K562 (cell line): Measurements from ENCODE around the gene FOXA3. TPM values are rescaled to one million over a fixed set of nuclear protein-coding genes. Genes with fewer than 3 reads are reported as not detected.
A peak's percentile ranks its signal among the peaks of the same experiment; 100 is the strongest.

Experiments
- CHD4 ChIP-seq: fragments of 200-600 bp; sonication (generic); IDR thresholded peaks from 3 replicates; pipeline ENCODE4 v1.6.1; 2012; ENCODE audit warnings: low read depth, mild to moderate bottlenecking, mixed read lengths, low read length, inconsistent platforms; ENCODE audit not compliant: insufficient read depth, insufficient replicate concordance, poor library complexity, severe bottlenecking
- E4F1 ChIP-seq: fragments of 250-450 bp; sonication (Bioruptor Pico); IDR thresholded peaks from 2 replicates; pipeline ENCODE4 v1.5.0; 2021; ENCODE audit warnings: mild to moderate bottlenecking, borderline replicate concordance
- ELF4 ChIP-seq: fragments of 450-650 bp; formaldehyde crosslinking; IDR thresholded peaks from 2 replicates; pipeline ENCODE4 v1.4.0; 2022; ENCODE audit warnings: missing genetic modification characterization
- ETS2 ChIP-seq: IDR thresholded peaks from 2 replicates; pipeline ENCODE4 v1.6.1; 2016; ENCODE audit warnings: borderline replicate concordance, missing genetic modification characterization, mild to moderate bottlenecking, moderate library complexity, missing compliant biosample characterization; ENCODE audit not compliant: poor library complexity, severe bottlenecking
- GTF3C2 ChIP-seq: IDR thresholded peaks from 3 replicates; pipeline ENCODE4 v1.6.1; 2011; ENCODE audit warnings: borderline replicate concordance, mild to moderate bottlenecking, moderate library complexity; ENCODE audit not compliant: insufficient read length; ENCODE audit errors: extremely low read depth
- HNRNPH1 ChIP-seq: fragments of 200-400 bp; formaldehyde crosslinking; optimal IDR thresholded peaks from 2 replicates; pipeline ENCODE3; 2017; ENCODE audit warnings: low read depth, mild to moderate bottlenecking, low read length, moderate library complexity
- MTF1 ChIP-seq: fragments of 250-450 bp; sonication (Bioruptor Pico); IDR thresholded peaks from 2 replicates; pipeline ENCODE4 v1.9.0; 2021; ENCODE audit warnings: moderate library complexity, mild to moderate bottlenecking, inconsistent platforms, borderline replicate concordance
- NCOA4 ChIP-seq: fragments of 450-650 bp; IDR thresholded peaks from 2 replicates; pipeline ENCODE4 v1.6.1; 2018; ENCODE audit warnings: mild to moderate bottlenecking; ENCODE audit not compliant: partially characterized antibody
- PCBP1 ChIP-seq: fragments of 200-400 bp; formaldehyde crosslinking; IDR thresholded peaks from 2 replicates; pipeline ENCODE4 v1.6.1; 2018; ENCODE audit warnings: mild to moderate bottlenecking, low read depth, low read length; ENCODE audit not compliant: poor library complexity, severe bottlenecking
- PML ChIP-seq: IDR thresholded peaks from 2 replicates; pipeline ENCODE4 v1.6.1; 2012; ENCODE audit warnings: low read length, inconsistent platforms
- SIRT6 ChIP-seq: IDR thresholded peaks from one replicate; pipeline ENCODE4 v1.6.1; 2012; ENCODE audit warnings: low read depth, mild to moderate bottlenecking, control low read depth, inconsistent platforms, low read length, moderate library complexity
- SMAD3 ChIP-seq: fragments of 450-650 bp; formaldehyde crosslinking; conservative IDR thresholded peaks from 2 replicates; pipeline ENCODE4 v1.4.0; 2020; ENCODE audit warnings: mild to moderate bottlenecking
- TBL1XR1 ChIP-seq, 2 experiments: IDR thresholded peaks; 2 replicates each; pipeline ENCODE4 v1.6.1; 2012; ENCODE audit warnings: improper control_type of control experiment in 2 of 2, low read length in 2 of 2, mild to moderate bottlenecking in 1 of 2
- TBP ChIP-seq: optimal IDR thresholded peaks from 2 replicates; pipeline ENCODE3; 2011; ENCODE audit warnings: low read depth, low read length, improper control_type of control experiment
- XRCC3 ChIP-seq: fragments of 450-650 bp; IDR thresholded peaks from 2 replicates; pipeline ENCODE4 v1.6.1; 2017; ENCODE audit warnings: mild to moderate bottlenecking, moderate library complexity
- ZBTB33 ChIP-seq: sonication (generic); formaldehyde crosslinking; IDR thresholded peaks from 2 replicates; pipeline ENCODE4 v1.8.1; 2023; ENCODE audit warnings: mild to moderate bottlenecking, missing genetic modification reagents
- ZNF184 ChIP-seq: sonication (generic); formaldehyde crosslinking; IDR thresholded peaks from 2 replicates; pipeline ENCODE4 v1.5.0; 2020; ENCODE audit warnings: missing genetic modification reagents
- ZNF384 ChIP-seq: IDR thresholded peaks from 2 replicates; pipeline ENCODE4 v1.6.1; 2012; ENCODE audit warnings: low read depth, low read length, improper control_type of control experiment
- ZNF507 ChIP-seq: conservative IDR thresholded peaks from 2 replicates; pipeline ENCODE4 v1.6.1; 2017; ENCODE audit warnings: missing genetic modification characterization, missing compliant biosample characterization
- ZNF75A ChIP-seq: fragments of 450-650 bp; formaldehyde crosslinking; IDR thresholded peaks from 2 replicates; pipeline ENCODE4 v1.4.0; 2020; ENCODE audit warnings: mild to moderate bottlenecking
- ZNF766 ChIP-seq: fragments of 200-800 bp; sonication (Bioruptor generic); conservative IDR thresholded peaks from 2 replicates; pipeline ENCODE4 v1.6.1; 2016; ENCODE audit warnings: missing genetic modification characterization, missing compliant biosample characterization
- polyA plus RNA-seq, 8 experiments: library from polyadenylated mRNA; depleted of rRNA in 4 of 8; stranded (reverse) in 5 of 8; unstranded in 3 of 8; fragments of >200 nt; fragmentation: Nextera tagmentation in 2 of 8; fragmentation: Illumina TruSeq in 1 of 8; extraction: Ambion mirVana in 2 of 8; extraction: Trizol in 1 of 8; gene quantifications; 2 replicates each; pipeline versions ENCODE4 v1.2.1 to v1.2.3, GENCODE V29; 2011 to 2014; ENCODE audit warnings: inconsistent platforms in 1 of 8, missing spikeins in 1 of 8
- total RNA-seq, 7 experiments: library from RNA; depleted of rRNA in 6 of 7; stranded (reverse); fragments of >200 nt in 6 of 7; fragmentation: Illumina TruSeq in 2 of 7; extraction: Trizol in 2 of 7; gene quantifications; 2 replicates each; pipeline versions ENCODE4 v1.2.1 to v1.2.3, GENCODE V29; 2011 to 2021; ENCODE audit warnings: low replicate concordance in 1 of 7

FOXA3 gene
- total and polyA plus RNA-seq, 9 of the 15 experiments (the other 6 are each of a cell fraction or from before 2014, with no cell fraction given): 1.3 to 15.5 (median 4.7) TPM

- 0 out of 4 replicates have a peak, but pooled peaks of 1 of the 2 experiments have one; percentile 6 for TF ChIP-seq TBL1XR1 (IDR thresholded peaks at IDR 0.05; ENCODE audit: low read length in 2 of 2)
- peak; percentile 29 for TF ChIP-seq NCOA4
- no peak for TF ChIP-seq SMAD3
- TF ChIP-seq ZNF766: 0 out of 2 replicates have a peak, but pooled peaks have one; percentile 50
- TF ChIP-seq TBP: no peak
- peak; percentile 90 for TF ChIP-seq ELF4 (CRISPR knock-in tag)
- TF ChIP-seq GTF3C2: no peak
- no peak for TF ChIP-seq SIRT6
- no peak for TF ChIP-seq PCBP1
- no peak for TF ChIP-seq PML
- TF ChIP-seq ETS2 (tag): no peak
- no peak for TF ChIP-seq ZNF507 (tag)
- no peak for TF ChIP-seq ZNF75A (CRISPR knock-in tag)
- no peak for TF ChIP-seq ZNF184 (CRISPR knock-in tag)
- no peak for TF ChIP-seq E4F1 (CRISPR knock-in tag)
- TF ChIP-seq HNRNPH1: no peak
- TF ChIP-seq CHD4: peak; percentile 36
- TF ChIP-seq ZNF384: no peak
- no peak for TF ChIP-seq XRCC3
- TF ChIP-seq MTF1: no peak
- TF ChIP-seq ZBTB33 (CRISPR knock-in tag): no peak
These were observed 12.5 kb downstream of the FOXA3 start (continued) for GRCh38 chr19:45876411-45877197.
